Caco-2 (cell line): Measurements from ENCODE around the gene L3HYPDH. TPM values are rescaled to one million over a fixed set of nuclear protein-coding genes. Genes with fewer than 3 reads are reported as not detected.
A peak's percentile ranks its signal among the peaks of the same experiment; 100 is the strongest.

Source experiments
- BruUV-seq: library from RNA; stranded (reverse); fragments of 400-500 nt; replicated peaks from 2 replicates; lab custom pipeline; 2021; lab: Mats Ljungman, UMichigan
- CTCF ChIA-PET: fragments of 300-600 bp; sonication (Branson Sonifier 250); formaldehyde crosslinking; loops from one replicate; lab custom pipeline; 2022; ENCODE audit warnings: antibody characterized with exemption; lab: Charles Lee
- POLR2A ChIA-PET: fragments of 300-600 bp; sonication (Branson Sonifier 250); formaldehyde crosslinking; loops from one replicate; lab custom pipeline; 2022; ENCODE audit warnings: antibody characterized with exemption; lab: Charles Lee
- DNase-seq, 2 experiments: peaks; one replicate each; pipeline versions ENCODE4 v3.0.0 to v3.0.0-alpha.2; 2020 to 2022
- H3K27me3 ChIP-seq: replicated peaks from 2 replicates; pipeline ENCODE4 v1.6.0; 2011; ENCODE audit warnings: low read length; ENCODE audit not compliant: control insufficient read depth, insufficient read depth
- H3K36me3 ChIP-seq: 2 replicates; pipeline ENCODE4 v1.5.1; 2011; ENCODE audit warnings: low read length; ENCODE audit not compliant: control insufficient read depth, insufficient read depth
- H3K4me1 ChIP-seq: fragments of 250-450 bp; sonication (Bioruptor Pico); 2 replicates; pipeline ENCODE4 v1.5.1; 2020; ENCODE audit warnings: mild to moderate bottlenecking
- H3K4me3 ChIP-seq: 2 replicates; pipeline ENCODE4 v1.5.1; 2011; ENCODE audit warnings: low read depth, mild to moderate bottlenecking, control low read depth, low read length
- H3K9me3 ChIP-seq: fragments of 250-450 bp; sonication (Bioruptor Pico); 2 replicates; pipeline ENCODE4 v1.5.1; 2020; ENCODE audit warnings: mild to moderate bottlenecking, moderate library complexity
- H3K27ac Mint-ChIP-seq: one replicate; pipeline ENCODE4 v1.8.0; 2022; ENCODE audit warnings: mixed read lengths; ENCODE audit not compliant: unreplicated experiment
- H3K27me3 Mint-ChIP-seq: one replicate; pipeline ENCODE4 v1.8.0; 2022; ENCODE audit warnings: mixed read lengths; ENCODE audit not compliant: insufficient read depth, unreplicated experiment
- H3K36me3 Mint-ChIP-seq: one replicate; pipeline ENCODE4 v1.8.0; 2022; ENCODE audit warnings: mild to moderate bottlenecking, mixed read lengths; ENCODE audit not compliant: insufficient read depth, unreplicated experiment
- H3K4me1 Mint-ChIP-seq: one replicate; pipeline ENCODE4 v1.8.0; 2022; ENCODE audit warnings: low read depth, mixed read lengths; ENCODE audit not compliant: unreplicated experiment
- H3K4me3 Mint-ChIP-seq: one replicate; pipeline ENCODE4 v1.8.0; 2022; ENCODE audit warnings: mild to moderate bottlenecking, moderate library complexity, mixed read lengths; ENCODE audit not compliant: unreplicated experiment
- H3K9me3 Mint-ChIP-seq: one replicate; pipeline ENCODE4 v1.8.0; 2022; ENCODE audit warnings: mixed read lengths; ENCODE audit not compliant: unreplicated experiment
- intact Hi-C: fragments of 100-400 bp; cut with micrococcal nuclease; formaldehyde crosslinking; loops from one replicate; pipeline ENCODE4 v1.10.0; 2022; ENCODE audit not compliant: unreplicated experiment
- total RNA-seq: library from RNA; stranded (reverse); gene quantifications from 2 replicates; pipeline ENCODE4 v1.2.3, GENCODE V29; 2022
- TF ChIP-seq, protein P1 (sequence below), 2 experiments: fragments of 200-600 bp in 1 of 2; IDR thresholded peaks; 1 replicate in 1 of 2; 2 replicates in 1 of 2; pipeline versions ENCODE4 v1.5.1 to v1.8.0; 2011 to 2022; ENCODE audit warnings: antibody characterized with exemption in 1 of 2, control low read depth in 1 of 2, inconsistent platforms in 1 of 2, low read depth in 1 of 2, low read length in 1 of 2, mild to moderate bottlenecking in 1 of 2, moderate library complexity in 1 of 2; ENCODE audit not compliant: insufficient read depth in 1 of 2, severe bottlenecking in 1 of 2, unreplicated experiment in 1 of 2

The L3HYPDH gene
- total RNA-seq, 1 experiment from 2014 or later = 15.7 TPM

DNA sequence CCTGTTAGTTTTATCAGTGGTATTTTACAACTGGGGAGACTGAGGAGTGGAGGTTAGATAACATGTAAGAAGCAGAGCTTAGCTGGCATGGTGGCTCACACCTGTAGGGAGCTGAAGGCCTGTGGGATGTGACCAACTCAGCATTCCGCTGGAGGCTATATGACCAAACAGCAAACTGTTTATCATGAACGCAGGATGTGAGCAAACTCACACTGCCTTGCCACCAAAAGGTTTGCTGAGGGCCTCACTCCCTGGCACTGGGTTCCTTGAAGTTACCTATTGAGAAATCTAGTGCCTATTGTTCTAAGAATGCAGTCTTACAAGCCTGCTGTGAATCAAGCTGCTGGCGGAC, 23.5 kb upstream of the L3HYPDH start:
- no peaks in the 10 kb centered on the region for H3K27me3 Mint-ChIP-seq
- no peak for DNase-seq
- H3K4me1 ChIP-seq = no peaks in the 10 kb centered on the region; the same call in 1 of the 2 replicates
- no peak overlapping the region for H3K27ac Mint-ChIP-seq
- no peaks in the 10 kb centered on the region for H3K9me3 ChIP-seq
- no peaks in the 10 kb centered on the region for H3K27me3 ChIP-seq
- no peaks in the 10 kb centered on the region for H3K9me3 Mint-ChIP-seq
- BruUV-seq = no TSS peak
- peaks cover 12% of the 10 kb centered on the region for H3K4me1 Mint-ChIP-seq
- no peak overlapping the region for H3K4me3 Mint-ChIP-seq
- ChIA-PET CTCF (interaction anchor here (0.5 to 2.1 kb wide), 14 partner anchors 14 to 422 kb away, joined by 3 to 33 read pairs (median 6); partner anchors contain the start of genes CCDC175, JKAMP and L3HYPDH), POLR2A (interaction anchor here (0.8 kb wide), 1 partner anchor 741 kb away, joined by 6 read pairs; the partner anchor contains the start of gene PPM1A)
- intact Hi-C loops = loop anchor here (1.0 to 10.0 kb wide), 5 partner anchors 63 to 677 kb away; partner anchors contain the start of gene CCDC175
- no peaks in the 10 kb centered on the region for H3K36me3 ChIP-seq
- H3K4me3 ChIP-seq = no peak overlapping the region
- H3K36me3 Mint-ChIP-seq = no peaks in the 10 kb centered on the region
- TF ChIP-seq, protein P1, sequence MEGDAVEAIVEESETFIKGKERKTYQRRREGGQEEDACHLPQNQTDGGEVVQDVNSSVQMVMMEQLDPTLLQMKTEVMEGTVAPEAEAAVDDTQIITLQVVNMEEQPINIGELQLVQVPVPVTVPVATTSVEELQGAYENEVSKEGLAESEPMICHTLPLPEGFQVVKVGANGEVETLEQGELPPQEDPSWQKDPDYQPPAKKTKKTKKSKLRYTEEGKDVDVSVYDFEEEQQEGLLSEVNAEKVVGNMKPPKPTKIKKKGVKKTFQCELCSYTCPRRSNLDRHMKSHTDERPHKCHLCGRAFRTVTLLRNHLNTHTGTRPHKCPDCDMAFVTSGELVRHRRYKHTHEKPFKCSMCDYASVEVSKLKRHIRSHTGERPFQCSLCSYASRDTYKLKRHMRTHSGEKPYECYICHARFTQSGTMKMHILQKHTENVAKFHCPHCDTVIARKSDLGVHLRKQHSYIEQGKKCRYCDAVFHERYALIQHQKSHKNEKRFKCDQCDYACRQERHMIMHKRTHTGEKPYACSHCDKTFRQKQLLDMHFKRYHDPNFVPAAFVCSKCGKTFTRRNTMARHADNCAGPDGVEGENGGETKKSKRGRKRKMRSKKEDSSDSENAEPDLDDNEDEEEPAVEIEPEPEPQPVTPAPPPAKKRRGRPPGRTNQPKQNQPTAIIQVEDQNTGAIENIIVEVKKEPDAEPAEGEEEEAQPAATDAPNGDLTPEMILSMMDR (IDR thresholded peaks at IDR 0.05; ENCODE audit: insufficient read depth in 1 of 2, low read depth in 1 of 2, low read length in 1 of 2, severe bottlenecking in 1 of 2, unreplicated experiment in 1 of 2) = no peak

- TF ChIP-seq, protein P1 (IDR thresholded peaks at IDR 0.05; ENCODE audit: insufficient read depth in 1 of 2, low read depth in 1 of 2, low read length in 1 of 2, severe bottlenecking in 1 of 2, unreplicated experiment in 1 of 2) = peak; percentile 75 to 98
- H3K9me3 ChIP-seq = no peaks in the 10 kb centered on the region
- intact Hi-C loops = loop anchor here (1.0 to 10.0 kb wide), 5 partner anchors 63 to 678 kb away; partner anchors contain the start of gene CCDC175
- no peak overlapping the region for H3K4me3 ChIP-seq
- no TSS peak for BruUV-seq
- H3K4me3 Mint-ChIP-seq = no peak overlapping the region
- H3K27me3 Mint-ChIP-seq = no peaks in the 10 kb centered on the region
- H3K27ac Mint-ChIP-seq = no peak overlapping the region
- no peaks in the 10 kb centered on the region for H3K36me3 ChIP-seq
- DNase-seq = peak; percentile 78 to 81
- no peaks in the 10 kb centered on the region for H3K9me3 Mint-ChIP-seq
- H3K4me1 ChIP-seq = no peaks in the 10 kb centered on the region; the same call in 1 of the 2 replicates
- peaks cover 12% of the 10 kb centered on the region for H3K4me1 Mint-ChIP-seq
- H3K36me3 Mint-ChIP-seq = no peaks in the 10 kb centered on the region
- POLR2A ChIA-PET = interaction anchor here (0.8 kb wide), 1 partner anchor 742 kb away, joined by 6 read pairs; the partner anchor contains the start of gene PPM1A
- CTCF ChIA-PET = interaction anchor here (0.5 to 2.1 kb wide), 14 partner anchors 14 to 422 kb away, joined by 3 to 33 read pairs (median 6); partner anchors contain the start of genes CCDC175, JKAMP and L3HYPDH
- no peaks in the 10 kb centered on the region for H3K27me3 ChIP-seq
These were observed 23.0 kb upstream of the L3HYPDH start for GRCh38 chr14:59507063-59507751.

DNA sequence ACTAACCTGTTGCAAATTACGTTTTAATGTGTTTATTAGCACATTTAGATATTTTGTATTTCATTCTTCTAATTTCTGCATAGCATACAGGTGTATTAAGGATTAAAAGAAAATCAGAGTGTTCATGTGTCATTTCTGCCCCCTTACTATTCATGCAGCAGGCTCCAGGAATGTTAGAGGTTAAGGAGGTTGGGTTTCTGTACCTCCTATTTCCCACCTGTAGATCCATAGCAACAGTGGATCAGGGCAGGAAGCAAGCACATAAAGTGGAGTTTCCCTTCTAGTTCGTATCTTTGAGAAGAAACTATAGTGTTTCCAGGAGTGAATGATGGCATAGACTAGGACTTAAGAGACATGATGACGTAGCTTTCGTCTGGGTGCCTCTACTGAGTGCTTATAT, 19.0 kb upstream of the L3HYPDH start:
- Mint-ChIP-seq H3K4me1 (peaks cover 5% of the 10 kb centered on the region), H3K27me3 (no peaks in the 10 kb centered on the region), H3K36me3 (no peaks in the 10 kb centered on the region), H3K9me3 (no peaks in the 10 kb centered on the region), H3K4me3 (no peak overlapping the region), H3K27ac (no peak overlapping the region)
- CTCF ChIA-PET = no interaction called here
- POLR2A ChIA-PET = no interaction called here
- DNase-seq = no peak
- Histone ChIP-seq H3K9me3 (no peaks in the 10 kb centered on the region), H3K36me3 (no peaks in the 10 kb centered on the region), H3K4me1 (no peaks in the 10 kb centered on the region), H3K27me3 (no peaks in the 10 kb centered on the region), H3K4me3 (no peak overlapping the region)
- TF ChIP-seq, protein P1 (IDR thresholded peaks at IDR 0.05; ENCODE audit: insufficient read depth in 1 of 2, low read depth in 1 of 2, low read length in 1 of 2, severe bottlenecking in 1 of 2, unreplicated experiment in 1 of 2) = no peak
- intact Hi-C loops = loop anchor here (10.0 kb wide), 1 partner anchor 682 kb away; no protein-coding TSS in a partner anchor
- BruUV-seq = no TSS peak
